NCI-H748 (cell line): ENCODE measurements around the gene CDC14B.
"Not testable (repeated sequence)": the region's sequence is repeated elsewhere in the genome, so short reads cannot be mapped to it uniquely, and the experiment has no call there.

ENCODE experiments used
- DNase-seq: peaks from one replicate; lab custom pipeline; 2025; ENCODE audit not compliant: unreplicated experiment; lab: John Stamatoyannopoulos, UW

The CDC14B gene

GRCh38 chr9:96619491-96620180 lies at the start of gene CDC14B:
Gene CDC14B (minus strand): TSS chr9:96619843. CDS start chr9:96619378, 465 bp downstream.
- DNase-seq: peak; percentile 91

GRCh38 chr9:96668868-96669534 lies 49.4 kb upstream of the CDC14B start:
- DNase-seq: no peak

DNA sequence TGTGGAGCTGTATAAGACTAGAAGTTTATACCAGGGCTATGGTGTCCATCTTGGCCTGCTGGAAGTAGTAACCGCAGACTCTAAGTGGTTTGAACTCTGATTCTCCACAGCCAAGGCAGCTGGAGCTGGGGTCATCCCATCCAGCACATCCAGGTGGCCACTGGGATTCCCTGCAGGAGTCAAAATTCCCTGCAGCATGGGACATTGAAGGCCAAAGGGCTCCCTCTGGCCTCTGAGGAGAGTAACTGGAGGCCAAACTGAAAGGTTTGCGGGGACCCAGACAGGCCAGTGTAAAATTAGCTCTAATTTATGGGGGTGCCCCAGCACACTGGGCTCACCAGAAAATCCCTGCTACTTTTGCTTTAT lies 47.7 kb upstream of the CDC14B start:
- no peak for DNase-seq

DNA sequence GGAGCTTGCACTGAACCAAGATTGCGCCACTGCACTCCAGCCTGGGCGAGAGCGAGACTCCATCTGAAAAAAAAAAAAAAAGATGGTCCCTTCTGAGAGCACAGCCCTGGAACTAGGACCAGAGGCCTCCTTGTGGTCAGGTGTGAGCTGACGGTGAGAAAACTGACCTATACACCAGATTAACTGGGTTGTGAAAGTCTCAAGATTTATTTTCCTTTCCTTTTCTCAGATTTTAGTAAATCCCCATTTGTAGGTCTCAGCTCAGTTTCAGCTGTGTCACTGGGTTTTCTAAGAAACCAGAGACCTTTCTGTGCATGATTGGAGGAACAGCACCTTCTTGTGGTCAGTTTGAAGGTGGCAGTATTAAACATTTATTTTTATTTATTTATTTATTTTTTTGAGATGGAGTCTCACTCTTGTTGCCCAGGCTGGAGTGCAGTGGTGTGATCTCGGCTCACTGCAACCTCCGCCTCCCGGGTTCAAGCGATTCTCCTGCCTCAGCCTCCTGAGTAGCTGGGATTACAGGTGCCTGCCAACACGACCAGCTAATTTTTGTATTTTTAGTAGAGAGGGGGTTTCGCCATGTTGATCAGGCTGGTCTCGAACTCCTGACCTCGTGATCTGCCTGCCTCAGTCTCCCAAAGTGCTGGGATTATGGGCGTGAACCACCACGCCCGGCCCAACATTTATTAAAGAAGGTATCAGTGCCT lies 47.2 kb upstream of the CDC14B start:
- peak; percentile 73 for DNase-seq

DNA sequence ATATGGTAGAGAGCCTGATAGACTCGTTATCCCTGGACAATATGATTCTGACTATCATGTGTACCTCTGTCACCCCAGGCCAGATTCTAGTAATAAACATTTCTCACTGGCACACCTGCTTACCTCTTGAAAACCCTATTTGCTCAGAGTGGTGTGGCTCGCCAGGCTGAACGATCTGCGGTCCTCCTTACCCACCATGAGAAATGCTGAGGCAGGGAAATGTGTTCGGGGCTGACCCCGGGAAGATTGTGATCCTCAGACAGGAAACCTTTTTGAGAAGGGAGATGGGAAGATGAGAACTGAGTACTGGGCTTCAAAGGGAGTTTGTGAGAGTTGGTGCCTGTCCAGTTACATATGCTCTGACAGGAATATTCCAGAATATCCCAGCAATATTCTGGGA lies 46.1 kb upstream of the CDC14B start:
- DNase-seq: peak; percentile 14

DNA sequence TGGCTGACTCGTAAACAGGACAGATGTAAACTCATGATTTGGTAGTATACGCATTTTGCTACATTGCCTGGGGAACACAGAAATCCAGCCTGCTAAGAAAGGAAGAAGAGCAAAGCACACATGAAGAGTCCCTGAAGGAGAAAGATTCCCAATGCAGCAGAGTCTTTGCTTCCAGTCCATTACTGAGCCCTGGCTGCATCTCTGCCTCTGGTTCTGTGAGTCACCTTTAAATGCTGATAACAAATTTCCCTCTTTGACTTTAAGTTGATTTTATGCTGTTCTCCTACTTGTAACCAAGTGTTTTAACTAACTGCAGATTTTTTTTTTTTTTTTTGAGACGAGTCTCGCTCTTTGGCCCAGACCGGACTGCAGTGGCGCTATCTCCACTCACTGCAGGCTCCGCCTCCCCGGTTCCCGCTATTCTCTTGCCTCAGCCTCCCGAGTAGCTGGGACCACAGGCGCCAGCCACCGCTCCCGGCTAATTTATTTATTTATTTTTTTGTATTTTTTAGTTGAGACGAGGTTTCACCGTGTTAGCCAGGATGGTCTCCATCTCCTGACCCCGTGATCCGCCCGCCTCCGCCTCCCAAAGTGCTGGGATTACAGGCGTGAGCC lies 44.0 kb upstream of the CDC14B start:
- no peak for DNase-seq

DNA sequence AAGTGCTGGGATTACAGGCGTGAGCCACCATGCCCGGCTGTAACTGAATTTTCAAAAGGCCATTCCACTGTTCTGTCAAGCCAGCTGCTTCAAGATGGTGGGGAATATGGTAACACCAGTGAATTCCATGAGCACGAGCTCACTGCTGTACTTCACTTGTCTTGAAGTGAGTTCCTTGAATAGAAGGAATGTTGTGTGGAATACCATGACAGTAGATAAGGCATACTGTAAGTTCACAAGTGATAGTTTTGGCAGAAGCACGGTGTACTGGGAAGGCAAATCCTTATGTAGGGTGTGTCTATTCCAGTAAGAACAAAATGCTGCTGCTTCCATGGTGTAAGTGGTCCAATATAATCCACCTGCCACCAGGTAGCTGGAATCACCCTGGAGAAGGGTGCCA lies 42.1 kb upstream of the CDC14B start:
- DNase-seq: no peak

GRCh38 chr9:96660692-96661248 lies 41.1 kb upstream of the CDC14B start:
- DNase-seq: no peak

GRCh38 chr9:96655198-96655851 lies 35.7 kb upstream of the CDC14B start, which contains the start of gene PRXL2C:
Gene PRXL2C (minus strand): TSS chr9:96655317. CDS start chr9:96655281, 36 bp downstream.
- DNase-seq: peak; percentile 85

DNA sequence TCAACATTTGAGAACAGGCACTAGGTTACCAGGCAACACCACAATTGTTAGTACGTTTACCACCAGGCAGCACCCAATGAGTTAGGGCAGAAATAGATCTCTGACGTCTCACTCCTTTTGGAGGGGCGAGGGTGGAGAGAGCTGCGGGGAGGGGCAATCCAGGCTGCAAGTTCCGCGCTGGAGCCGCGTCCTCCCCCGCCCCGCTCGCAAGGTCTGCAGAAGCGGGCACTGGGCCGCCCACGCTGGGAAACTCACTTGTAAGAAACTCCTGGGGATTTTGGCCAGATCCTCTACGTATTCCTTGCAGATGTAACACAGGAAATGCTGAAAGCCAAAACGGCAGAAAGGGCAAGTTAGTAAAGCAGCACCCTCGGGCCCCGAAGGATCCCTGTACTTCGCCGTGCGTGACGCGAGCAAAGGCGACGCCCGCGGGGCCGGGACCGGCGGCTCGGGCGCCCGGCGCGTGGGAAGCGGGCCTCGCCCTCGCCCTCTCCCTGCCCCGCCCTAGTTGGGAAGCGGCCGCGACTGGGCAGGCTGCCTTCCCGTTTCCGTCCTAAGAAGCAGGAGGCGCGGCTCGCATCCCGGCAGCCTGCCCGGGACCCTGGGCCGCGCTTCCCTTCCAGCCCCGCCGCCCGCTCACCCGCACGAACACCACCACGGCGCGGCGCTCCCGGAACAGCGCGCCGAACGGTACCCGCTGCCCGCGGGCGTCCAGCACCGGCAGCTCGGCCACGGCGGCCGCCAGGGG lies 35.0 kb upstream of the CDC14B start:
- DNase-seq: peak; percentile 94

GRCh38 chr9:96651626-96652025 lies 32.0 kb upstream of the CDC14B start:
- DNase-seq: peak; percentile 48

GRCh38 chr9:96649620-96650324 lies 30.1 kb upstream of the CDC14B start:
- no peak for DNase-seq

DNA sequence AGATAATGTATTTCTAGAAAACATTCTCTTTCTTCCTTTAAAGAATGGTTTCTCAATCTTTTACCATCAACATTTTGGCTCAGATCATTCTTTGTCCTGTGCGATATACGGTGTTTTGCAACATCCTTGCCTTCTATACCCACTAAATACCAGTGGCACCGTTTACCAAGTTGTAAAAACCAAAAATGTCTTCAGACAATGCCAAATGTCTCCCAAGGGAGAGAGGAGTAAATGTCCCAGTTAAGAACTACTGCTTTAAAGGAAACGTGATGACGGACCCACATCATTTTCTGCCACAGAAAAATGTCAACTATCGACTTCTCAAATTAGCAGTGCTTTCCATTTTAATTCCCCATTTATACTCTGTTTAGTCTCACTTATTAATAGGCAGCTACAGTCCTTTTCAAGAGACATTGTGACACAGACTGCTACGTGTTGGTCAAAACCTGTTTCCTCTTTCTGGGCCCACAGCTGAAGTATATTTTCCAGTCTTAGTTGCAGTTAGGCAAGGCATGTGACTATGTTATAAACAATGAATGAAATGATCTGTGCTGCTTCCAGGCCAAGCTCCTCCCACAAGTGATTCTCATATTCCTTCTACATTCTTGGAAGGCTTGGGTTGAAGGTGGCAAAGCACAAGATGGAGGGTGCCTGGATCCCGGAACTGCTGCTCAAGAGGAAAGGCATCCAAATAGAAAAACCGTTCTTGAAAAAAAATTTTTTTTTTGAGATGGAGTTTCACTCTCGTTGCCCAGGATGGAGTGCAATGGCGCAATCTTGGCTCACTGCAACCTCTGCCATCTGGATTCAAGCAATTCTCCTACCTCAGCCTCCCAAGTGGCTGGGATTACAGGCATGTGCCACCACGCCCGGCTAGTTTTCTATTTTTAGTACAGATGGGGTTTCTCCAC lies 26.7 kb upstream of the CDC14B start:
- DNase-seq: no peak

- DNase-seq: peak; percentile 97
Observed at GRCh38 chr9:96644137-96644536, 24.5 kb upstream of the CDC14B start.

- DNase-seq: no peak
Observed at GRCh38 chr9:96641514-96641913, 21.9 kb upstream of the CDC14B start.

DNA sequence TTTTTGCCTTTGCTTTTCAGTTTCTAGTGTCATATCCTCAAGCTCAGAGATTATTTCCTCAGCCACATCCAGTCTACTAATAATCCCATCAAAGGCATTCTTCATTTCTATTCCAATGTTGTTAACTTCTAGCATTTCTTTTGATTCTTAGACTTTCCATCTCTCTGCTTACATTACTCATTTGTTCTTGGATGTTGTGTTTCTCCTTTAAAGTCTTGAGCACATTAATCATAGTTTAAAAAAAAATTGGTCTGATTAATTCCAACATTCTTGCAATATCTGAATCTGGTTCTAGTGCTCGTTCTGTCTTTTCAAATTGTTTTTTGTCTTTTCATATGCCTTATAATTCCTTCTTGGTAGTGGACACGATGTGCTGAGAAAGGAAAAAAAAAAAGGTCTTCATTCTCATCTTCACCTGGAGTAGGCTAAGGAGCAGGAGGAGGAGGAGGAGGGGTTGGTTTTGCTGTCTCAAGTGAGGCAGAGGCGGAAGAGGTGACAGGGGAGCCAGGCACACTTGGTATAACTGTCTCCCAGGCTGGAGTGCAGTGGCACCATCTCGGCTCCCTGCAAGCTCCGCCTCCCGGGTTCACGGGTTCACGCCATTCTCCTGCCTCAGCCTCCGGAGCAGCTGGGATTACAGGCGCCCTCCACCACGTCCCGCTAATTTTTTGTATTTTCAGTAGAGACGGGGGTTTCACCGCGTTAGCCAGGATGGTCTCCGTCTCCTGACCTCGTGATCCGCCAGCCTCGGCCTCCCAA lies 19.1 kb upstream of the CDC14B start:
- DNase-seq: no peak

DNA sequence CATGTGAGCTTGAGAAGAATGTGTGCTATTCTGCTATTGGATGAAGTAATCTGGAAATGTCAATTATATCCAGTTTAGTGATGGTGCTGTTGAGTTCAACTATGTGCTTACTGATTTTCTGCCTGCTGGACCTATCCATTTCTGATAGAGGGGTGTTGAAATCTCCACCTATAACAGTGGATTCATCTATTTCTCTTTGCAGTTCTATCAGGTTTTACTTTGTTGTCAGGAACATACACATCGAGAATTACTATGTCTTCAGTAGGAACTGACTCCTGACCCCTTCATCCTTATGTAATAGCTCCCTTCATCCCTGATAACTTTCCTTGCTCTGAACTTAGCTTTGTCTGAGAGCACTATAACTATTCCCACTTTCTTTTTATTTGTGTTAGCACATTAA lies 16.7 kb upstream of the CDC14B start:
- no peak for DNase-seq

GRCh38 chr9:96633579-96633978 lies 13.9 kb upstream of the CDC14B start:
- DNase-seq: not testable (repeated sequence)
